Measurements from ENCODE around the gene HSH2D. TPM values are rescaled to one million over a fixed set of nuclear protein-coding genes. Genes with fewer than 3 reads are reported as not detected.

Gene HSH2D
- total RNA-seq, 2 donors from 2014 or later, result 0.66 to 0.68 TPM

DNA sequence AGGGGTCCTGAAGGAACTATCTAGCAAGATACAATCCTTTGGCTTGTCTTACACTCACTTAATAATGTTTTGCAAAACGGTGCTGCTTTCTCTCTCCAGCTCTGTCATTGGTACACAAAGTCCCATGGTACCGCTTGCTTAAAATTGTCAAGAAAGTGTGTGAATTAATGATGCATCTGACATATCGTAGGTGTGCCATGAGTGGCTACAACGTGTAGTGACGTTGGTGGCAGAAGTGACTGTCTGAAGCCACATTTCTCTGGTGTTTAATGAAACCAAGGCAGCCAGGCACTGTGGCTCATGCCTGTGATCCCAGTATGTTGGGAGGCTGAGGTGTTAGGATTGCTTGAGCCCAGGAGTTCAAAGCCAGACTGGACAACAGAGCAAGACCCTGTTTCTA lies 2.6 kb downstream of the HSH2D start:
- Histone ChIP-seq H3K4me3 (ENCODE audit: low read length) (no peak overlapping the region), H3K9ac (ENCODE audit: extremely low read depth, low read length, poor library complexity, severe bottlenecking) (no peak overlapping the region), H3K9me3 (ENCODE audit: control insufficient read depth, low read length) (no peaks in the 10 kb centered on the region), H3K36me3 (ENCODE audit: control insufficient read depth, insufficient read depth, low read length) (no peaks in the 10 kb centered on the region), H3K27ac (ENCODE audit: low read depth, low read length) (no peak overlapping the region), H3K27me3 (ENCODE audit: control insufficient read depth, insufficient read depth, low read length, poor library complexity, severe bottlenecking) (no peaks in the 10 kb centered on the region), H3K4me1 (ENCODE audit: control insufficient read depth, insufficient read depth, low read length) (no peaks in the 10 kb centered on the region)
- Mint-ChIP-seq H3K36me3 (ENCODE audit: low read depth) (no peaks in the 10 kb centered on the region), H3K27me3 (ENCODE audit: insufficient read depth) (no peaks in the 10 kb centered on the region), H3K4me3 (no peak overlapping the region), H3K4me1 (peaks cover 2% of the 10 kb centered on the region), H3K9me3 (no peaks in the 10 kb centered on the region), H3K27ac (no peak overlapping the region)
- 86 to 89% methylated on average over 5 of the region's 5 CpGs for WGBS, 2 experiments (ENCODE audit: insufficient coverage in 1 of 2, insufficient read length in 1 of 2)
- DNase-seq, result no peak
- TF ChIP-seq, protein P1, sequence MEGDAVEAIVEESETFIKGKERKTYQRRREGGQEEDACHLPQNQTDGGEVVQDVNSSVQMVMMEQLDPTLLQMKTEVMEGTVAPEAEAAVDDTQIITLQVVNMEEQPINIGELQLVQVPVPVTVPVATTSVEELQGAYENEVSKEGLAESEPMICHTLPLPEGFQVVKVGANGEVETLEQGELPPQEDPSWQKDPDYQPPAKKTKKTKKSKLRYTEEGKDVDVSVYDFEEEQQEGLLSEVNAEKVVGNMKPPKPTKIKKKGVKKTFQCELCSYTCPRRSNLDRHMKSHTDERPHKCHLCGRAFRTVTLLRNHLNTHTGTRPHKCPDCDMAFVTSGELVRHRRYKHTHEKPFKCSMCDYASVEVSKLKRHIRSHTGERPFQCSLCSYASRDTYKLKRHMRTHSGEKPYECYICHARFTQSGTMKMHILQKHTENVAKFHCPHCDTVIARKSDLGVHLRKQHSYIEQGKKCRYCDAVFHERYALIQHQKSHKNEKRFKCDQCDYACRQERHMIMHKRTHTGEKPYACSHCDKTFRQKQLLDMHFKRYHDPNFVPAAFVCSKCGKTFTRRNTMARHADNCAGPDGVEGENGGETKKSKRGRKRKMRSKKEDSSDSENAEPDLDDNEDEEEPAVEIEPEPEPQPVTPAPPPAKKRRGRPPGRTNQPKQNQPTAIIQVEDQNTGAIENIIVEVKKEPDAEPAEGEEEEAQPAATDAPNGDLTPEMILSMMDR (conservative IDR thresholded peaks at IDR 0.05), result no peak

DNA sequence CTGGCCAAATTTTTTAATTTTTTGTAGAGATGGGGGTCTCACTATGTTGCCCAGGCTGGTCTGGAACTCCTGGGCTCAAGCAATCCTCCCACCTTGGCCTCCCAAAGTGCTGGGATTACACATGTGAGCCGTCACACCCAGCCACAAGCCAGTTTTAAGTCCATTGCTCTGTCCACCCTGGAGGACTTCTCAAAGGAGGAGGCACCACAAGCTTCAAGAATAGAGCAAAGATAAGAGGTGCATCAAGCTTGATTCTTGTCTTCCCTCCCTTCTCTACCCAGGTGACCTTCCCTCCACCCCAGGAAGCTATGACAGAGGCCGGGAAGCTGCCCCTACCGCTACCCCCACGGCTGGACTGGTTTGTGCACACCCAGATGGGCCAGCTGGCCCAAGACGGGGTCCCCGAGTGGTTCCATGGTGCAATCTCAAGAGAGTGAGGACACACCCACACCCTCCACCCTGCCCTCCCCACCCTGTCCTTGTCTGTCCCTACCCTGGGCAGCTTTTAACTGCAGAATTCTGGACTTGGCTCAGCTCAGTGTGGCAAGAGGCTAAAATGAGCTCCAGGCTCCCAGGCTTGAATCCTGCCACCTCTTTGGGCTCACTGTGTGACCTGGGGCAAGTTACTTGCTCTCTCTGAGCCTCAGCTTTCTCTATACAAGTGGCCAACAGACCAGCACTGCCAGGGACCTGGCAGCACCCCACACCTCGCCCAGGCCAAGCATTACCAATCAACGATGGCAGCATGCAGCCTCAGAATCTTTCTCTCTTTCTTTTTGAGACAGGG lies 5.2 kb downstream of the HSH2D start:
- H3K9ac ChIP-seq (ENCODE audit: extremely low read depth, low read length, poor library complexity, severe bottlenecking), result no peak overlapping the region
- no peaks in the 10 kb centered on the region for H3K36me3 Mint-ChIP-seq (ENCODE audit: low read depth)
- DNase-seq, result no peak
- WGBS, 2 experiments (ENCODE audit: insufficient coverage in 1 of 2, insufficient read length in 1 of 2), result 81 to 88% methylated on average over 6 to 8 of the region's 8 CpGs
- TF ChIP-seq, protein P1 (conservative IDR thresholded peaks at IDR 0.05), result no peak
- no peak overlapping the region for H3K27ac Mint-ChIP-seq
- H3K4me3 ChIP-seq (ENCODE audit: low read length), result no peak overlapping the region
- no peaks in the 10 kb centered on the region for H3K27me3 Mint-ChIP-seq (ENCODE audit: insufficient read depth)
- no peaks in the 10 kb centered on the region for H3K36me3 ChIP-seq (ENCODE audit: control insufficient read depth, insufficient read depth, low read length)
- H3K4me3 Mint-ChIP-seq, result no peak overlapping the region
- H3K27me3 ChIP-seq (ENCODE audit: control insufficient read depth, insufficient read depth, low read length, poor library complexity, severe bottlenecking), result no peaks in the 10 kb centered on the region
- peaks cover 1% of the 10 kb centered on the region for H3K9me3 ChIP-seq (ENCODE audit: control insufficient read depth, low read length)
- no peaks in the 10 kb centered on the region for H3K9me3 Mint-ChIP-seq
- H3K27ac ChIP-seq (ENCODE audit: low read depth, low read length), result no peak overlapping the region
- no peaks in the 10 kb centered on the region for H3K4me1 ChIP-seq (ENCODE audit: control insufficient read depth, insufficient read depth, low read length)
- H3K4me1 Mint-ChIP-seq, result no peaks in the 10 kb centered on the region

DNA sequence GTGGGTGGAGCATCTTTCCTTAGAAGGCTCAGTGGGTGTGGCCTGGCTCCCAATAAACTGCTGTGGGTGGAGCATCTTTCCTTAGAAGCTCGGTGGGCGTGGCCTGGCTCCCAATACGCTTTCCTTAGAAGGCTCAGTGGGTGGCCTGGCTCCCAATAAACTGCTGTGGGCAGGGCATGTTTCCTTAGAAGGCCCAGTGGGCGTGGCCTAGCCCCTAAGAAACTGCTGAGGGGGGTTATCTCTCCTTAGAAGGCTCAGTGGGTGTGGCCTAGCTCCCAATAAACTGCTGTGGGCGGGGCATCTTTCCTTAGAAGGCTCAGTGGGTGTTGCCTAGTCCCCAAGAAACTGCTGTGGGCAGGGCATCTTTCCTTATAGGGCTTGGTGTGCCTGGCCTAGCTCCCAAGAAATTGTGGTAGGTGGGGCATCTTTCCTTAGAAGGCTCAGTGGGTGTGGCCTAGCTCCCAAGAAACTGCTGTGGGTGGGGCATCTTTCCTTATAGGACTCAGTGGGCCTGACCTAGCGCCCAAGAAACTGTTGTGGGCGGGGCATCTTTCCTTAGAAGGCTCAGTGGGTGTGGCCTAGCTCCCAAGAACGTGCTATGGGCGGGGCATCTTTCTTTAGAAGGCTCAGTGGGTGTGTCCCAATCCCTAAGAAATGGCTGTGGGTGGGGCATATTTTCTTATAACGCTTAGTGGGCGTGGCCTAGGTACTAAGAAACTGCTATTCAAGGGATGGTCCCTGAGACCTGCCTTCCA lies 10.3 kb downstream of the HSH2D start:
- Histone ChIP-seq H3K9ac (ENCODE audit: extremely low read depth, low read length, poor library complexity, severe bottlenecking) (no peak overlapping the region), H3K4me3 (ENCODE audit: low read length) (no peak overlapping the region), H3K9me3 (ENCODE audit: control insufficient read depth, low read length) (peaks cover 5% of the 10 kb centered on the region), H3K36me3 (ENCODE audit: control insufficient read depth, insufficient read depth, low read length) (no peaks in the 10 kb centered on the region), H3K27ac (ENCODE audit: low read depth, low read length) (no peak overlapping the region), H3K4me1 (ENCODE audit: control insufficient read depth, insufficient read depth, low read length) (no peaks in the 10 kb centered on the region), H3K27me3 (ENCODE audit: control insufficient read depth, insufficient read depth, low read length, poor library complexity, severe bottlenecking) (no peaks in the 10 kb centered on the region)
- Mint-ChIP-seq H3K27me3 (ENCODE audit: insufficient read depth) (no peaks in the 10 kb centered on the region), H3K27ac (no peak overlapping the region), H3K9me3 (no peaks in the 10 kb centered on the region), H3K36me3 (ENCODE audit: low read depth) (no peaks in the 10 kb centered on the region), H3K4me3 (no peak overlapping the region), H3K4me1 (no peaks in the 10 kb centered on the region)
- TF ChIP-seq, protein P1 (conservative IDR thresholded peaks at IDR 0.05), result no peak
- DNase-seq, result peak; percentile 70
- WGBS, 2 experiments (ENCODE audit: insufficient coverage in 1 of 2, insufficient read length in 1 of 2), result 83 to 85% methylated on average over 9 to 11 of the region's 11 CpGs

Measured in endodermal cell (in vitro differentiated cells).